GM18502 (cell line): ENCODE data around the gene FAM83F.

ENCODE experiments used
- ATAC-seq: cut with Tn5 transposase; IDR thresholded peaks from one replicate; pipeline ENCODE4 v1.9.1; 2021; ENCODE audit warnings: mild to moderate bottlenecking; ENCODE audit not compliant: unreplicated experiment, poor library complexity

FAM83F gene

GRCh38 chr22:39962071-39962470, 32.7 kb upstream of the FAM83F start:
- ATAC-seq = no peak

GRCh38 chr22:39965748-39966147, 29.0 kb upstream of the FAM83F start:
- ATAC-seq = no peak

GRCh38 chr22:39966470-39966869, 28.3 kb upstream of the FAM83F start:
- no peak for ATAC-seq

GRCh38 chr22:39967103-39967829, 27.5 kb upstream of the FAM83F start:
- no peak for ATAC-seq

- ATAC-seq = no peak
Measured at GRCh38 chr22:39967996-39968972, 26.5 kb upstream of the FAM83F start.

- no peak for ATAC-seq
Measured at GRCh38 chr22:39970742-39971141, 24.0 kb upstream of the FAM83F start.

- ATAC-seq = no peak
Measured at GRCh38 chr22:39972641-39973040, 22.1 kb upstream of the FAM83F start.

GRCh38 chr22:39973656-39974055, 21.1 kb upstream of the FAM83F start:
- ATAC-seq = no peak

GRCh38 chr22:39974065-39974464, 20.7 kb upstream of the FAM83F start:
- ATAC-seq = no peak

- ATAC-seq = no peak
Measured at GRCh38 chr22:39979048-39979447, 15.7 kb upstream of the FAM83F start.

- no peak for ATAC-seq
Measured at GRCh38 chr22:39979458-39979857, 15.3 kb upstream of the FAM83F start.

- no peak for ATAC-seq
Measured at GRCh38 chr22:39980596-39980995, 14.2 kb upstream of the FAM83F start.

GRCh38 chr22:39983346-39983745, 11.4 kb upstream of the FAM83F start:
- ATAC-seq = no peak

- no peak for ATAC-seq
Measured at GRCh38 chr22:39984006-39984405, 10.7 kb upstream of the FAM83F start.

GRCh38 chr22:39984746-39985145, 10.0 kb upstream of the FAM83F start:
- no peak for ATAC-seq

GRCh38 chr22:39985383-39986035, 9.2 kb upstream of the FAM83F start:
- ATAC-seq = no peak

GRCh38 chr22:39988386-39989114, 6.2 kb upstream of the FAM83F start:
- ATAC-seq = no peak

- no peak for ATAC-seq
Measured at GRCh38 chr22:39989633-39990032, 5.1 kb upstream of the FAM83F start.

GRCh38 chr22:39990686-39991085, 4.1 kb upstream of the FAM83F start:
- no peak for ATAC-seq

- ATAC-seq = no peak
Measured at GRCh38 chr22:39991159-39991860, 3.4 kb upstream of the FAM83F start.
